Ovary (tissue), 9 donors: ENCODE results near the gene NINJ1. TPM values are rescaled to one million over a fixed set of nuclear protein-coding genes. Genes with fewer than 3 reads are reported as not detected.

ENCODE experiments used
- DNase-seq, 5 donors: peaks; one replicate each; pipeline ENCODE4 v3.0.0-alpha.2; 2019 to 2020
- H3K27ac ChIP-seq, 2 donors: fragments of 200-600 bp; one replicate each; pipeline versions ENCODE4 v1.5.1 to v1.8.0; 2019 to 2022
- H3K27me3 ChIP-seq: fragments of 200-600 bp; one replicate; pipeline ENCODE4 v1.8.0; 2022
- H3K36me3 ChIP-seq: fragments of 200-600 bp; sonication (generic); one replicate; pipeline ENCODE4 v1.5.1; 2019
- H3K4me1 ChIP-seq: one replicate; pipeline ENCODE4 v1.8.1; 2013; ENCODE audit warnings: mild to moderate bottlenecking, moderate library complexity; ENCODE audit not compliant: insufficient read depth
- H3K4me3 ChIP-seq: fragments of 200-600 bp; sonication (generic); one replicate; pipeline ENCODE4 v1.5.1; 2017
- H3K9me3 ChIP-seq, 2 donors: fragments of 200-600 bp in 1 of 2; sonication (generic) in 1 of 2; one replicate each; pipeline versions ENCODE4 v1.5.1 to v1.8.1; 2013 to 2019; ENCODE audit warnings: mild to moderate bottlenecking in 1 of 2, moderate library complexity in 1 of 2
- EP300 ChIP-seq: sonication (generic); formaldehyde crosslinking; IDR thresholded peaks from one replicate; pipeline ENCODE4 v1.6.1; 2017; ENCODE audit warnings: antibody characterized with exemption
- POLR2A ChIP-seq: fragments of 450-650 bp; IDR thresholded peaks from one replicate; pipeline ENCODE4 v1.6.1; 2017; ENCODE audit warnings: antibody characterized with exemption, mild to moderate bottlenecking, moderate library complexity
- WGBS, 3 donors: extraction: QIAGEN DNeasy Blood & Tissue Kit in 1 of 3; methylation state at CpG; one replicate each; pipeline versions ENCODE4 v1.1.5 to v1.1.7; 2013 to 2017; 5-methylcytosine and 5-hydroxymethylcytosine counted together
- intact Hi-C, 4 donors: fragments of 100-400 bp; cut with DNase I; formaldehyde crosslinking; loops; one replicate each; pipeline versions ENCODE4 v1.11.0 to v1.15.1; 2022 to 2023
- polyA plus RNA-seq, 2 donors: library from polyadenylated mRNA; stranded (reverse); fragments of 200-250 nt in 1 of 2; fragments of 350-450 nt in 1 of 2; fragmentation: Illumina TruSeq in 1 of 2; extraction: RNeasy Lipid Tissue Mini Kit (QIAGEN cat#74804) in 1 of 2; gene quantifications; one replicate each; pipeline ENCODE4 v1.2.3, GENCODE V29; 2013 to 2014
- total RNA-seq, 7 donors: library from RNA; depleted of rRNA in 2 of 7; stranded (reverse); fragments of >200 nt in 2 of 7; fragmentation: NEBNext Ultra II Directional in 3 of 7; extraction: Animal tissue kit (Norgen Biotek cat#: 25700) in 3 of 7; gene quantifications; one replicate each; pipeline versions ENCODE4 v1.1.0 to v1.2.4, GENCODE V29; 2016 to 2023
- TF ChIP-seq, protein P1 (sequence below), 3 donors: fragments of 450-650 bp in 2 of 3; fragments of 200-600 bp in 1 of 3; IDR thresholded peaks; one replicate each; pipeline versions ENCODE4 v1.5.1 to v1.8.0; 2016 to 2022; ENCODE audit warnings: antibody characterized with exemption in 3 of 3, mild to moderate bottlenecking in 1 of 3
- donor health status: DM: no; HTN: no; CAD: no; lungs with moderate emphysema.
- donor health status: DM: no; HTN: no; CAD: no.
- donor health status: Bipolar disorder and iron deficiency.
- donor health status: DM: yes; HTN: yes; CAD: no.
- donor health status: DM: no; HTN: no; CAD: no.
- donor health status: DM: yes; HTN: yes; CAD: no.

NINJ1 gene
- total and polyA plus RNA-seq, 9 donors = 7.5 to 75.2 (median 40.6) TPM

DNA sequence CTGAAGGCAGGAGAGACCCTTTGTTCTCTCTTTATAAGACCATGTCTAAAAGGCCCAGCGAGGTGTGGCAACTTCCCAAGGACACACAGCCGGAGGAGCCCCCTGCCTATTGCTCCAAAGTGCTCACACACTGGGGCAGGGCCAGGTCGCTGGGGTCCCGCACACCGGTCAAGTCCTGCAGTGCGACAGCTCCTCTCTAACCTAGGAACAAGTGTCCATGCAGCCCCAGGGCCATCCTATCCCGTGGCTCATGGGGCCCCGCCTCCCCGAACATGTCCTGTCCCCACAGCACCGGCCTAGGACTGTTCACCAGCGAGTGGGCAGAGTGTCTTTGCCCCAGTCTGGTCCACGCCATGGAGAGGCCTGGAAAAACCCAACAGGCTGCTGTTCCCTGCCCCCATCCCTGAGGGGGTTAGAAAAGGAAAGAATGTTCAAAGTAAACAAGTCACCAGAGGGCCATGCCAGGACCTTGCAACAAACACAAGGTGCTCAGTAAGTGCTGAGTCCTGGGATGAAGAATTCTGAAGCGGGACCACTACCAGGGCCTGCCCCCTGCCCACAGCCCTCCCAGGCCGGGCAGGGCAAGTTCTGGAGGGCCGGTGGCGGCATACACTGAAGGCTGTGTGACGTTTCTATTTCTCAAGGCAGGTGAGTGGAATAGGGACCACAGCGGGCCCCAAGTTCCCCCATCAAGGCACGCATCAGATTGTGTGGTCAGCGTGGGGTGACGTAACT is 938 bp downstream of the NINJ1 start:
- H3K4me3 ChIP-seq = peak overlapping the region; percentile 76
- TF ChIP-seq POLR2A (no peak), EP300 (no peak)
- TF ChIP-seq, protein P1, sequence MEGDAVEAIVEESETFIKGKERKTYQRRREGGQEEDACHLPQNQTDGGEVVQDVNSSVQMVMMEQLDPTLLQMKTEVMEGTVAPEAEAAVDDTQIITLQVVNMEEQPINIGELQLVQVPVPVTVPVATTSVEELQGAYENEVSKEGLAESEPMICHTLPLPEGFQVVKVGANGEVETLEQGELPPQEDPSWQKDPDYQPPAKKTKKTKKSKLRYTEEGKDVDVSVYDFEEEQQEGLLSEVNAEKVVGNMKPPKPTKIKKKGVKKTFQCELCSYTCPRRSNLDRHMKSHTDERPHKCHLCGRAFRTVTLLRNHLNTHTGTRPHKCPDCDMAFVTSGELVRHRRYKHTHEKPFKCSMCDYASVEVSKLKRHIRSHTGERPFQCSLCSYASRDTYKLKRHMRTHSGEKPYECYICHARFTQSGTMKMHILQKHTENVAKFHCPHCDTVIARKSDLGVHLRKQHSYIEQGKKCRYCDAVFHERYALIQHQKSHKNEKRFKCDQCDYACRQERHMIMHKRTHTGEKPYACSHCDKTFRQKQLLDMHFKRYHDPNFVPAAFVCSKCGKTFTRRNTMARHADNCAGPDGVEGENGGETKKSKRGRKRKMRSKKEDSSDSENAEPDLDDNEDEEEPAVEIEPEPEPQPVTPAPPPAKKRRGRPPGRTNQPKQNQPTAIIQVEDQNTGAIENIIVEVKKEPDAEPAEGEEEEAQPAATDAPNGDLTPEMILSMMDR (IDR thresholded peaks at IDR 0.05) = no peak
- no peaks in the 10 kb centered on the region for H3K9me3 ChIP-seq
- H3K27ac ChIP-seq = peak overlapping the region; percentile 70 to 96
- intact Hi-C loops = loop anchor here in 2 of 4 donors (5.0 to 10.0 kb wide), 2 partner anchors 36 to 322 kb away; partner anchors contain the start of genes CARD19 (in 1 of the 2), FAM120A (in 1 of the 2) and FAM120AOS (in 1 of the 2)
- WGBS, 3 donors = 17 to 23% (median 22%) methylated on average over 20 to 21 of the region's 21 CpGs
- H3K4me1 ChIP-seq = peaks cover 31% of the 10 kb centered on the region
- DNase-seq = peak in 4 of 5 donors; percentile 56 to 66 (median 64)
- no peaks in the 10 kb centered on the region for H3K36me3 ChIP-seq
- no peaks in the 10 kb centered on the region for H3K27me3 ChIP-seq

DNA sequence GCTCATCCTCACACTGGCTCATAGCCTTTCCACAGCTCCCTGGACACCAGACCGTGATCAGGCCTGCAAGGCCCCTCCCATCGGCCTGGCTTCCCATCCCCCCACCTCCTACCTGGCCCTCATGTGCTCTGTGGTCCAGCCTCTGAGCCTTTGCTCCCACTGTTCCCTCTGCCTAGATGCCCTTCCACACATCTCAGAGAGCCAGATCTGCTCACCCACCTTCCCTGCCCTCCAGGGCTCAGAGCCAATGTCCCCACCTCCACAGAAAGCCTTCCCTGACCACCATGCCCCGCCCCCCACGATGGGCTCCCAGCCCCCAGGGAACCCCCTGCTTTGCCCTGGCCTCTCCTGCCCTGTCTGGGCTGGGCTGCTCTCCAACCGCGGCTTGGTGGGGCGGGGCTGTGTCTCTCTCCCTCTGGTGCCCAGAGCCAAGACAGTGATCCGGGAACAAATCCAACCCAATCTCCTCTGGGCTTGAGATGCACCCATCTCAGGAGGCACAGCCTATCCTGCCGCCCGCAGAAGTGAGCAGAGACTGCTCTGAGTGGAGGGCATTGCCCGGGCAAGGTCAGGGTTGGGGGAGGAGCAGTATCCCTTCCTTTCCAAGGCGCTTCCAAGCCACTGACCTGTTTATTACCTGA is 1.6 kb downstream of the NINJ1 start:
- H3K27ac ChIP-seq = peak overlapping the region; percentile 70 to 96
- H3K27me3 ChIP-seq = no peaks in the 10 kb centered on the region
- no peak for TF ChIP-seq EP300
- TF ChIP-seq, protein P1 (IDR thresholded peaks at IDR 0.05) = no peak
- no peak for TF ChIP-seq POLR2A
- WGBS, 3 donors = 12 to 21% (median 12%) methylated on average over 12 of the region's 12 CpGs
- H3K9me3 ChIP-seq = no peaks in the 10 kb centered on the region
- intact Hi-C loops = loop anchor here in 2 of 4 donors (5.0 to 10.0 kb wide), 2 partner anchors 35 to 322 kb away; partner anchors contain the start of genes CARD19 (in 1 of the 2), FAM120A (in 1 of the 2) and FAM120AOS (in 1 of the 2)
- H3K4me1 ChIP-seq = peaks cover 33% of the 10 kb centered on the region
- H3K4me3 ChIP-seq = peak overlapping the region; percentile 76
- DNase-seq = peak; percentile 49 to 90 (median 84)
- H3K36me3 ChIP-seq = no peaks in the 10 kb centered on the region

DNA sequence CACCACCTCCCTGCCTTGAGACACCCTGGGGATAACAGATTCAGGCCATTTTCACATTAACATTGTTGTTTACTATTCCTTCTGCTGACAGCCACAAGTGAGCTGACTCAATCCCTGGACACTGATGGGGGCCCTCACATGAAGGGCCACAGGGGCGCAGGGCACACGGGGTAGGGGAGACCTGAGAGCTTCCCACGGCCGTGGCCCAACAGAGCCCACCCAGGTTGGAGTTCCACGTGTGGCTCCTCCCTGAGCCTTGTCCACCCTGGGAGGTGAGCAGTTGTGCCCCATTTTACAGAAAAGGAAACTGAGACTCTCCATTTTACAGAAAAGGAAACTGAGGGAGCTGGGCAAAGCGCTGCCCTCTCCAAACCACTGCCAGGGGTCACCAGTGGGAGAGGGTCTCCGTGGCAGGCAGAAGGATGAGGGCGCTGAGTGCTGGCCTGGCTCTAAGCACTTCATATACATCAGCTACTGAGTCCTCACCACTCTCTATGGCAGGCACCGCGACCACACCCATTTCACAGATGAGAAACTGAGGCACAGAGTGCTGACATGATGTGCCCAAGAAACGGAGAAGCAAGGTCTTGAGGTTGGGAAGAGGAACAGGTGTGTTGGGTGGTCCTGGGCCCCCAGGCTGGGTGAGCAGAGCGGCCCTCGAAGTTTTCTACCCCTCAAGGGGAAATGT is 2.3 kb downstream of the NINJ1 start:
- peak overlapping the region; percentile 70 to 96 for H3K27ac ChIP-seq
- DNase-seq = peak in 2 of 5 donors; percentile 26 to 41
- H3K4me1 ChIP-seq = peaks cover 34% of the 10 kb centered on the region
- no peaks in the 10 kb centered on the region for H3K9me3 ChIP-seq
- intact Hi-C loops = loop anchor here in 2 of 4 donors (5.0 to 10.0 kb wide), 2 partner anchors 34 to 323 kb away; partner anchors contain the start of genes CARD19 (in 1 of the 2), FAM120A (in 1 of the 2) and FAM120AOS (in 1 of the 2)
- no peaks in the 10 kb centered on the region for H3K36me3 ChIP-seq
- no peaks in the 10 kb centered on the region for H3K27me3 ChIP-seq
- TF ChIP-seq POLR2A = no peak
- TF ChIP-seq EP300 = no peak
- TF ChIP-seq, protein P1 (IDR thresholded peaks at IDR 0.05) = no peak
- WGBS, 3 donors = 78 to 84% (median 82%) methylated on average over 13 of the region's 13 CpGs
- no peak overlapping the region for H3K4me3 ChIP-seq
